ENCODE data around the gene BRD3. TPM values are rescaled to one million over a fixed set of nuclear protein-coding genes. Genes with fewer than 3 reads are reported as not detected.

Gene BRD3
- total and polyA plus RNA-seq, 2 of the 8 experiments (the other 6 are each of a cell fraction or from before 2014, with no cell fraction given) = 31.0 to 82.7 TPM

- H3K9ac ChIP-seq (replicated peaks in 1 of 4; ENCODE audit: extremely low read depth in 1 of 4, low read depth in 3 of 4, low read length in 3 of 4) = no peak overlapping the region
- H2BK12ac ChIP-seq (ENCODE audit: low read depth, low read length) = no peak overlapping the region
- no peak overlapping the region for H3K4ac ChIP-seq (replicated peaks; ENCODE audit: insufficient read length, low read depth, low read length)
- no peaks in the 10 kb centered on the region for H3K79me2 ChIP-seq (ENCODE audit: control insufficient read depth in 1 of 2, insufficient read depth in 2 of 2, low read length in 2 of 2)
- no peak for DNase-seq (ENCODE audit: low read depth in 1 of 2, low spot score in 2 of 2)
- H2AFZ ChIP-seq (ENCODE audit: low read length) = no peak overlapping the region
- H4K91ac ChIP-seq (replicated peaks; ENCODE audit: insufficient read length, low read length) = no peak overlapping the region
- no peak overlapping the region for H3K27ac ChIP-seq (ENCODE audit: low read depth, low read length)
- H3K18ac ChIP-seq (ENCODE audit: extremely low read depth, low read length) = no peak overlapping the region
- H2BK15ac ChIP-seq (ENCODE audit: low read length) = no peak overlapping the region
- 91% methylated on average over 16 of the region's 16 CpGs; no CpG with 5 or more reads in 1 of the 2 experiments for WGBS, 2 experiments (ENCODE audit: extremely low coverage in 1 of 2, insufficient coverage in 1 of 2, insufficient read length in 1 of 2, insufficient replicate concordance in 2 of 2, low coverage in 1 of 2, low lambda C conversion rate in 2 of 2, missing lambda C conversion rate in 1 of 2)
- H3K36me3 ChIP-seq (ENCODE audit: control insufficient read depth in 2 of 4, insufficient read depth in 4 of 4, low read length in 3 of 4) = peaks cover 27 to 65% (median 47%) of the 10 kb centered on the region in 4 experiments
- peaks cover 4% of the 10 kb centered on the region; the same call in 1 of the 2 replicates for H3K79me1 ChIP-seq (ENCODE audit: low read depth, low read length)
- no peaks in the 10 kb centered on the region for H3K23me2 ChIP-seq (ENCODE audit: low read depth, low read length)
- peaks cover 12 to 14% of the 10 kb centered on the region in 2 experiments for H4K20me1 ChIP-seq (replicated peaks in 1 of 2; ENCODE audit: control insufficient read depth in 1 of 2, insufficient read depth in 2 of 2, low read length in 2 of 2)
- H3K14ac ChIP-seq (ENCODE audit: insufficient read length) = no peak overlapping the region
- no peak overlapping the region for H2BK20ac ChIP-seq (ENCODE audit: low read length)
- H3K4me3 ChIP-seq (ENCODE audit: extremely low read depth in 1 of 4, insufficient read depth in 2 of 4, low read depth in 3 of 4, low read length in 4 of 4) = no peak overlapping the region
- H3K9me3 ChIP-seq (ENCODE audit: insufficient read depth in 2 of 2, low read depth in 1 of 2, low read length in 1 of 2) = no peaks in the 10 kb centered on the region
- H3K56ac ChIP-seq (replicated peaks; ENCODE audit: insufficient read length, low read depth, low read length) = no peak overlapping the region
- no peaks in the 10 kb centered on the region for H3K27me3 ChIP-seq (replicated peaks in 1 of 4; ENCODE audit: control insufficient read depth in 3 of 4, extremely low read depth in 1 of 4, insufficient read depth in 3 of 4, low read length in 3 of 4)
- H3K4me2 ChIP-seq (ENCODE audit: insufficient read depth in 1 of 2, low read depth in 2 of 2, low read length in 2 of 2) = no peak overlapping the region
- H3K4me1 ChIP-seq (replicated peaks in 1 of 4; ENCODE audit: control insufficient read depth in 3 of 4, insufficient read depth in 4 of 4, low read length in 3 of 4) = no peaks in the 10 kb centered on the region; a peak in 1 of 7 replicates
- H3K23ac ChIP-seq (ENCODE audit: insufficient read length) = no peak overlapping the region
- H2AK5ac ChIP-seq (ENCODE audit: low read depth, low read length) = no peak overlapping the region
- no peak overlapping the region for H4K8ac ChIP-seq (ENCODE audit: extremely low read depth, insufficient read depth, low read length)
- no peak for FAIRE-seq
- no peak overlapping the region for H2BK5ac ChIP-seq (ENCODE audit: low read depth, low read length)
- TF ChIP-seq RFX5 (IDR thresholded peaks at IDR 0.05; ENCODE audit: borderline replicate concordance, low read depth, low read length) (no peak), JUND (IDR thresholded peaks at IDR 0.05; ENCODE audit: low read length) (no peak), TAF7 (optimal IDR thresholded peaks at IDR 0.05; ENCODE audit: borderline replicate concordance, low read depth, low read length) (no peak), EZH2 (IDR thresholded peaks at IDR 0.05; ENCODE audit: low read depth, low read length, severe bottlenecking) (no peak)
- ChIA-PET POLR2A (ENCODE audit: partially characterized antibody) (no interaction called here), CTCF (ENCODE audit: partially characterized antibody) (interaction anchor here (0.9 to 1.2 kb wide), 2 partner anchors 15 to 105 kb away, joined by 3 read pairs; no protein-coding TSS in a partner anchor)
- H2BK120ac ChIP-seq (replicated peaks; ENCODE audit: low read depth, low read length) = no peak overlapping the region
- no peak overlapping the region for H4K5ac ChIP-seq (ENCODE audit: insufficient read length, low read depth, low read length)
Observed at GRCh38 chr9:134041649-134041962, 26.2 kb downstream of the BRD3 start.
